ENCODE results near the gene ALG12. TPM values are rescaled to one million over a fixed set of nuclear protein-coding genes. Genes with fewer than 3 reads are reported as not detected.

The ALG12 gene
- total RNA-seq, 1 experiment from 2014 or later: 16.6 TPM

- TF ChIP-seq ZBTB33 (IDR thresholded peaks at IDR 0.05; ENCODE audit: extremely low read depth, insufficient replicate concordance, low read length) (no peak), ZNF274 (IDR thresholded peaks at IDR 0.05; ENCODE audit: low read depth, low read length) (no peak), SP1 (IDR thresholded peaks at IDR 0.05; ENCODE audit: low read depth) (no peak), EZH2 (IDR thresholded peaks at IDR 0.05) (no peak), CEBPB (IDR thresholded peaks at IDR 0.05; ENCODE audit: low read depth) (no peak), MAX (IDR thresholded peaks at IDR 0.05) (no peak), RAD21 (IDR thresholded peaks at IDR 0.05; ENCODE audit: low read depth) (no peak), POLR2A (IDR thresholded peaks at IDR 0.05; ENCODE audit: borderline replicate concordance, extremely low read depth, insufficient read depth, insufficient read length) (no peak)
- POLR2A ChIA-PET: no interaction called here
- CTCF ChIA-PET: no interaction called here
Observed at GRCh38 chr22:49943771-49944398, 25.6 kb upstream of the ALG12 start.

More at GRCh38 chr22:49943771-49944398, 25.6 kb upstream of the ALG12 start:
- Histone ChIP-seq H3K79me2 (ENCODE audit: insufficient read depth, low read length) (no peaks in the 10 kb centered on the region), H3K4me2 (ENCODE audit: low read length) (no peak overlapping the region), H3K9me2 (ENCODE audit: insufficient read depth) (no peaks in the 10 kb centered on the region), H3K36me3 (ENCODE audit: control insufficient read depth in 1 of 2, insufficient read depth in 2 of 2, low read length in 2 of 2) (no peaks in the 10 kb centered on the region), H3K4me1 (ENCODE audit: control insufficient read depth in 1 of 2, insufficient read depth in 2 of 2, low read length in 2 of 2) (peaks cover 15 to 23% of the 10 kb centered on the region in 2 experiments), H3K9ac (ENCODE audit: low read length) (no peak overlapping the region), H3K27me3 (ENCODE audit: insufficient read depth, low read length) (no peaks in the 10 kb centered on the region), H2AFZ (ENCODE audit: low read depth, low read length, poor library complexity, severe bottlenecking) (no peak overlapping the region), H3K27ac (ENCODE audit: low read depth, low read length) (peak overlapping the region; percentile 32; the same call in 1 of the 2 replicates), H3K4me3 (replicated peaks in 1 of 2; ENCODE audit: low read depth in 1 of 2, low read length in 2 of 2) (no peak overlapping the region), H3K9me3 (ENCODE audit: control insufficient read depth in 1 of 2, insufficient read depth in 1 of 2, low read depth in 1 of 2, low read length in 2 of 2) (no peaks in the 10 kb centered on the region), H4K20me1 (ENCODE audit: insufficient read depth) (no peaks in the 10 kb centered on the region)
- RAD21 ChIA-PET (ENCODE audit: low non-redundant PET in 1 of 2, low total read pairs in 2 of 2, uncharacterized antibody in 2 of 2, unreplicated experiment in 2 of 2): no interaction called here
- DNase-seq (ENCODE audit: low read depth, low spot score): no peak
- ATAC-seq: no peak
- BruUV-seq (replicated peaks): no TSS peak
- intact Hi-C loops (cut with micrococcal nuclease): no loop called here
